Activated gamma-delta T cell (primary cell): Measurements from ENCODE around the gene HHAT.
"Not testable (repeated sequence)": the region's sequence is repeated elsewhere in the genome, so short reads cannot be mapped to it uniquely, and the experiment has no call there.

Experiments used
- DNase-seq: peaks from one replicate; lab custom pipeline; 2025; lab: John Stamatoyannopoulos, UW

HHAT gene

GRCh38 chr1:210647406-210648333 is 319.0 kb downstream of the HHAT start:
- no peak for DNase-seq

GRCh38 chr1:210648588-210649269 is 320.0 kb downstream of the HHAT start:
- no peak for DNase-seq

GRCh38 chr1:210650403-210650802 is 321.7 kb downstream of the HHAT start:
- DNase-seq, result no peak

- no peak for DNase-seq
Measured at GRCh38 chr1:210652329-210652954, 323.7 kb downstream of the HHAT start.

GRCh38 chr1:210653771-210654170 is 325.1 kb downstream of the HHAT start:
- no peak for DNase-seq

- no peak for DNase-seq
Measured at GRCh38 chr1:210654176-210654981, 325.7 kb downstream of the HHAT start.

GRCh38 chr1:210655511-210655910 is 326.8 kb downstream of the HHAT start:
- no peak for DNase-seq

- DNase-seq, result no peak
Measured at GRCh38 chr1:210657806-210658205, 329.1 kb downstream of the HHAT start.

- not testable (repeated sequence) for DNase-seq
Measured at GRCh38 chr1:210661520-210661919, 332.8 kb downstream of the HHAT start.

GRCh38 chr1:210662291-210663050 is 333.8 kb downstream of the HHAT start:
- DNase-seq, result no peak

GRCh38 chr1:210663730-210664573 is 335.2 kb downstream of the HHAT start:
- DNase-seq, result no peak

- no peak for DNase-seq
Measured at GRCh38 chr1:210669951-210670350, 341.2 kb downstream of the HHAT start.

- no peak for DNase-seq
Measured at GRCh38 chr1:210674151-210674550, 345.4 kb downstream of the HHAT start.

- no peak for DNase-seq
Measured at GRCh38 chr1:210676539-210676938, 347.8 kb downstream of the HHAT start.

- no peak for DNase-seq
Measured at GRCh38 chr1:210677533-210677932, 348.8 kb downstream of the HHAT start.

GRCh38 chr1:210678306-210678705 is 349.6 kb downstream of the HHAT start:
- DNase-seq, result no peak

- no peak for DNase-seq
Measured at GRCh38 chr1:210681158-210681557, 352.5 kb downstream of the HHAT start.

GRCh38 chr1:210683403-210684047 is 354.8 kb downstream of the HHAT start:
- no peak for DNase-seq

GRCh38 chr1:210684466-210685294 is 356.0 kb downstream of the HHAT start:
- no peak for DNase-seq
